OCI-LY3 (cell line): ENCODE measurements around the gene NAPB.
A peak's percentile ranks its signal among the peaks of the same experiment; 100 is the strongest.

Source experiments
- H2AFZ ChIP-seq: fragments of 200-600, 300-600 bp; shearing (Covaris generic); 2 replicates; pipeline ENCODE4 v1.6.0; 2014; ENCODE audit warnings: antibody characterized with exemption, low read depth, low read length
- H3K27ac ChIP-seq: fragments of 200-600, 300-600 bp; sonication (generic); 2 replicates; pipeline ENCODE4 v1.5.1; 2014; ENCODE audit warnings: mild to moderate bottlenecking, low read length, moderate library complexity, mixed read lengths
- H3K27me3 ChIP-seq: fragments of 200-600, 300-600 bp; sonication (generic); 2 replicates; pipeline ENCODE4 v1.6.1; 2014; ENCODE audit warnings: low read depth, low read length, mixed read lengths
- H3K36me3 ChIP-seq: fragments of 200-600, 300-600 bp; sonication (generic); replicated peaks from 2 replicates; pipeline ENCODE3; 2014; ENCODE audit warnings: low read depth, low read length, mixed read lengths
- H3K4me1 ChIP-seq: fragments of 300-600, 200-600 bp; sonication (generic); 2 replicates; pipeline ENCODE4 v1.6.1; 2014; ENCODE audit warnings: low read length, mixed read lengths
- H3K4me2 ChIP-seq: fragments of 200-600, 300-600 bp; sonication (generic); 2 replicates; pipeline ENCODE4 v1.6.1; 2014; ENCODE audit warnings: low read length, mixed read lengths
- H3K4me3 ChIP-seq: fragments of 300-600, 200-600 bp; sonication (generic); 2 replicates; pipeline ENCODE4 v1.5.1; 2014; ENCODE audit warnings: antibody characterized with exemption, mild to moderate bottlenecking, low read length, moderate library complexity
- H3K79me2 ChIP-seq: fragments of 300-600, 200-600 bp; shearing (Covaris generic); 2 replicates; pipeline ENCODE4 v1.6.1; 2014; ENCODE audit warnings: mild to moderate bottlenecking, low read length, mixed read lengths
- H3K9ac ChIP-seq: fragments of 300-600, 200-600 bp; shearing (Covaris generic); 2 replicates; pipeline ENCODE4 v1.6.0; 2014; ENCODE audit warnings: mild to moderate bottlenecking, low read length, moderate library complexity
- H3K9me3 ChIP-seq: fragments of 200-600, 300-600 bp; shearing (Covaris generic); 2 replicates; pipeline ENCODE4 v1.6.1; 2014; ENCODE audit warnings: low read length, mixed read lengths; ENCODE audit not compliant: insufficient read depth
- H4K20me1 ChIP-seq: fragments of 200-600, 300-600 bp; sonication (generic); 2 replicates; pipeline ENCODE4 v1.6.1; 2016; ENCODE audit warnings: low read length, mixed read lengths; ENCODE audit not compliant: insufficient read depth
- CTCF ChIP-seq: fragments of 200-600, 300-600 bp; sonication (generic); IDR thresholded peaks from 2 replicates; pipeline ENCODE4 v1.5.1; 2014; ENCODE audit warnings: antibody characterized with exemption, low read length, low read depth
- EZH2phosphoT487 ChIP-seq: fragments of 200-600 bp; shearing (Covaris generic); IDR thresholded peaks from 2 replicates; pipeline ENCODE4 v1.6.1; 2018; ENCODE audit warnings: antibody characterized with exemption, mixed run types, low read depth

The NAPB gene

GRCh38 chr20:23434521-23435313, 13.4 kb upstream of the NAPB start:
- no peak overlapping the region for H3K4me3 ChIP-seq
- no peak overlapping the region for H2AFZ ChIP-seq
- TF ChIP-seq CTCF (no peak), EZH2phosphoT487 (no peak)
- no peak overlapping the region for H3K9ac ChIP-seq
- no peaks in the 10 kb centered on the region for H3K36me3 ChIP-seq
- no peak overlapping the region for H3K4me2 ChIP-seq
- no peaks in the 10 kb centered on the region for H3K79me2 ChIP-seq
- H3K9me3 ChIP-seq, result no peaks in the 10 kb centered on the region
- H3K27ac ChIP-seq, result no peak overlapping the region
- H3K27me3 ChIP-seq, result no peaks in the 10 kb centered on the region
- H3K4me1 ChIP-seq, result no peaks in the 10 kb centered on the region
- H4K20me1 ChIP-seq, result no peaks in the 10 kb centered on the region

- no peak overlapping the region for H3K4me2 ChIP-seq
- no peak overlapping the region for H3K9ac ChIP-seq
- H3K79me2 ChIP-seq, result no peaks in the 10 kb centered on the region
- H3K4me1 ChIP-seq, result no peaks in the 10 kb centered on the region
- no peak overlapping the region for H3K4me3 ChIP-seq
- H2AFZ ChIP-seq, result no peak overlapping the region
- no peaks in the 10 kb centered on the region for H4K20me1 ChIP-seq
- no peak overlapping the region for H3K27ac ChIP-seq
- TF ChIP-seq EZH2phosphoT487 (no peak), CTCF (no peak)
- H3K9me3 ChIP-seq, result no peaks in the 10 kb centered on the region
- no peaks in the 10 kb centered on the region for H3K36me3 ChIP-seq
- no peaks in the 10 kb centered on the region for H3K27me3 ChIP-seq
Measured at GRCh38 chr20:23433628-23434027, 12.3 kb upstream of the NAPB start.

DNA sequence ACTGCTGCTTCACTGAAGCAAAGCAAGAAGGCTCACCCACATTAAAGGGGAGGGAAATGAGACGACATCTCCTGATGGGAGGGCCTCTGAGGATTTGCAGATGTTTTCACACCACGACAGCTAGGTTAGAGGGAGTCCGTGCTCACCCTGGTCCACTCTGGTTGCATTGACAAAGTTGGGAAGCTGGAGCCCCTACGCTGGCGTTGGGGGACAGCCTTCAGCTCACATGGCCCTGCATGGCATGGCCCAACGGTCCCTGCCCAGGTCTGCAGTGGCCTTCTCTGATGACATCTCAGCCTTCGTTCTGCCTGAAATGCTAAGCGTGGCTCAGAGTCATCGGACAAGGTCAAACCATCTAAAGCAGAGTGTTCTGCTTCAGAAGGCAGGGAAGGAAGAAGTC, 3.8 kb upstream of the NAPB start:
- peaks cover 8% of the 10 kb centered on the region; the same call in 1 of the 2 replicates for H3K79me2 ChIP-seq
- no peak overlapping the region for H3K9ac ChIP-seq
- H4K20me1 ChIP-seq, result no peaks in the 10 kb centered on the region
- H3K36me3 ChIP-seq, result no peaks in the 10 kb centered on the region
- H3K27ac ChIP-seq, result no peak overlapping the region
- no peaks in the 10 kb centered on the region for H3K27me3 ChIP-seq
- H3K4me1 ChIP-seq, result peaks cover 6% of the 10 kb centered on the region; the same call in 1 of the 2 replicates
- H3K4me2 ChIP-seq, result no peak overlapping the region
- no peak overlapping the region for H2AFZ ChIP-seq
- no peak overlapping the region for H3K4me3 ChIP-seq
- no peak for TF ChIP-seq CTCF
- no peaks in the 10 kb centered on the region for H3K9me3 ChIP-seq

GRCh38 chr20:23419995-23420901, 1.0 kb downstream of the NAPB start:
- Histone ChIP-seq H3K79me2 (peaks cover 24% of the 10 kb centered on the region), H3K4me3 (peak overlapping the region; percentile 87), H3K27me3 (no peaks in the 10 kb centered on the region), H3K27ac (0 out of 2 replicates have a peak overlapping the region, but pooled peaks have one; percentile 21), H3K9ac (peak overlapping the region; percentile 83), H2AFZ (no peak overlapping the region; the same call in 1 of the 2 replicates), H3K36me3 (no peaks in the 10 kb centered on the region), H3K9me3 (no peaks in the 10 kb centered on the region), H3K4me2 (peak overlapping the region; percentile 79), H4K20me1 (peaks cover 13% of the 10 kb centered on the region; the same call in 1 of the 2 replicates), H3K4me1 (peaks cover 14% of the 10 kb centered on the region)
- TF ChIP-seq CTCF (no peak), EZH2phosphoT487 (no peak)
